Smooth muscle cell (in vitro differentiated cells): ENCODE data around the gene AIFM2. TPM values are rescaled to one million over a fixed set of nuclear protein-coding genes. Genes with fewer than 3 reads are reported as not detected.
"Not testable (repeated sequence)": the region's sequence is repeated elsewhere in the genome, so short reads cannot be mapped to it uniquely, and the experiment has no call there.

Experiments
- DNase-seq: peaks from one replicate; lab custom pipeline; 2025; ENCODE audit not compliant: unreplicated experiment; lab: John Stamatoyannopoulos, UW
- H2AFZ ChIP-seq: fragments of 200-600 bp; sonication (generic); 2 replicates; pipeline ENCODE4 v1.6.0; 2016; ENCODE audit warnings: antibody characterized with exemption, low read depth, mild to moderate bottlenecking
- H3F3A ChIP-seq: fragments of 200-600 bp; sonication (generic); 2 replicates; pipeline ENCODE4 v1.6.0; 2017; ENCODE audit warnings: antibody characterized with exemption, low read depth
- H3K27ac ChIP-seq: fragments of 200-600 bp; sonication (generic); 2 replicates; pipeline ENCODE4 v1.5.1; 2016; ENCODE audit warnings: low read depth, mild to moderate bottlenecking
- H3K27me3 ChIP-seq: fragments of 200-600 bp; sonication (generic); 2 replicates; pipeline ENCODE4 v1.6.1; 2016; ENCODE audit warnings: low read depth, mild to moderate bottlenecking
- H3K36me3 ChIP-seq: fragments of 200-600 bp; sonication (generic); 2 replicates; pipeline ENCODE4 v1.5.1; 2016; ENCODE audit warnings: low read depth
- H3K4me1 ChIP-seq: fragments of 200-600 bp; sonication (generic); 2 replicates; pipeline ENCODE4 v1.5.1; 2016; ENCODE audit warnings: low read depth
- H3K4me2 ChIP-seq: fragments of 200-600 bp; sonication (generic); 2 replicates; pipeline ENCODE4 v1.6.0; 2016; ENCODE audit warnings: mild to moderate bottlenecking
- H3K4me3 ChIP-seq: fragments of 200-600 bp; sonication (generic); 2 replicates; pipeline ENCODE4 v1.5.1; 2016; ENCODE audit warnings: mild to moderate bottlenecking
- H3K79me2 ChIP-seq: fragments of 200-600 bp; sonication (generic); 2 replicates; pipeline ENCODE4 v1.6.0; 2016; ENCODE audit warnings: low read depth, mild to moderate bottlenecking
- H3K9ac ChIP-seq: fragments of 200-600 bp; sonication (generic); 2 replicates; pipeline ENCODE4 v1.6.0; 2016; ENCODE audit warnings: low read depth
- H3K9me3 ChIP-seq: fragments of 200-600 bp; sonication (generic); replicated peaks from 2 replicates; pipeline ENCODE4 v1.5.1; 2016; ENCODE audit warnings: low read depth
- H4K20me1 ChIP-seq: fragments of 200-600 bp; sonication (generic); 2 replicates; pipeline ENCODE4 v1.6.0; 2016; ENCODE audit warnings: low read depth
- WGBS: methylation state at CpG from one replicate; pipeline ENCODE4 v1.1.7; 2016; ENCODE audit warnings: low lambda C conversion rate; 5-methylcytosine and 5-hydroxymethylcytosine counted together
- polyA plus RNA-seq: library from polyadenylated mRNA; unstranded; fragments of >200 nt; fragmentation: Nextera tagmentation; extraction: Ambion mirVana; gene quantifications from 2 replicates; pipeline ENCODE4 v1.2.1, GENCODE V29; 2016
- total RNA-seq: library from RNA; depleted of rRNA; stranded (reverse); fragments of >200 nt; gene quantifications from 2 replicates; pipeline ENCODE4 v1.2.3, GENCODE V29; 2014
- TF ChIP-seq, protein P1 (sequence below): fragments of 200-600 bp; sonication (generic); IDR thresholded peaks from 2 replicates; pipeline ENCODE4 v1.5.1; 2017; ENCODE audit warnings: borderline replicate concordance, mild to moderate bottlenecking, antibody characterized with exemption; ENCODE audit not compliant: insufficient read depth, poor library complexity, severe bottlenecking

The AIFM2 gene
- total RNA-seq: 2.1 and 2.2 TPM in 2 replicates
- polyA plus RNA-seq: 3.6 and 4.4 TPM in 2 replicates

DNA sequence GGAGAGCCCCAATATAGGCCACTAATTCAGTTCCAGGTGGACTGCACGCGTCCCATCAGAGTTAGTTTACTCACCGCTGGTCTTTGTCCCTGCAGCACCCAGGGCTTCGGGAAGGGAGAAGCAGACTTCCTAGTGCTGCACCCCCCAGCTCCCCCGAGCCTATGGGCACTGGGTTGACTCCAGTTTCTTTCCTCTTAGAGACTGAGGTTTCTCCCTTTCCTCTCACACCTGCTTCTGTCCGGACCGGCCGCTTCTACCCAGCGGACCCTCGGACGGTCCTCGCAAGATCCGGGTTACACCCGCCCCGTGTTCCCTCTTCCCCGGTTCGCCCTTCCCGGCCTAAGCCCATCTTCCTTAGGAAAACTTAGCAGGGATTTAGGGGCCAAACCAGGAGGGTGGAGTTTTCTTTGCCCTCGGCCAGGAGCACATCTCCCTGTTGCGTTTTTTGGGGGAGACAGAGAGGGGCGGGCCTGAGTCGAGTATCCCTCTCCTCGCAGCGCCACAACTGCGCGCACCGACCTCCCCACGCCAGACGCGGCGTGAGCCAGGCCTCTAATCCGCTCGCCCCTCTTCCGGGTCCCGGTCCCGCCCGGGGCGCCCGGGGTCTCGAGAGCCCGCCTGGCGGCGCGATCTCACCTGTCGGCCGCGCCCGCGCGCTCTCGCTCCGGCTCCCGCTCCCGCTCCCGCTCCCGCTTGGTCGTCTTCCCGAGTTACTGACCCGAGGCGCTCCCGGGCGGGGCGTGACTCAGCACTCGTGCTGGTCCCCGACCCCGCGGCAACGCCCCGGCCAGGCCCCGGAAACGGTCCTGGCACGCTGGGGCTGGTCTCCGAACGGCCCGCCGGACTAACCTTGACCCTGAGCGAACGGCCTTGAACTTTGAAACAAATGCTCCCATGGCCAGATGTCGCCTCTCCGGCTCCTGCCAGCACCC is at the start of gene AIFM2:
Gene AIFM2 (minus strand): TSS at position 728 of the 932 bp plus-strand sequence. CDS start 8,741 bp downstream, outside the sequence.
- WGBS: 13% methylated on average over 49 of the region's 80 CpGs
- TF ChIP-seq, protein P1, sequence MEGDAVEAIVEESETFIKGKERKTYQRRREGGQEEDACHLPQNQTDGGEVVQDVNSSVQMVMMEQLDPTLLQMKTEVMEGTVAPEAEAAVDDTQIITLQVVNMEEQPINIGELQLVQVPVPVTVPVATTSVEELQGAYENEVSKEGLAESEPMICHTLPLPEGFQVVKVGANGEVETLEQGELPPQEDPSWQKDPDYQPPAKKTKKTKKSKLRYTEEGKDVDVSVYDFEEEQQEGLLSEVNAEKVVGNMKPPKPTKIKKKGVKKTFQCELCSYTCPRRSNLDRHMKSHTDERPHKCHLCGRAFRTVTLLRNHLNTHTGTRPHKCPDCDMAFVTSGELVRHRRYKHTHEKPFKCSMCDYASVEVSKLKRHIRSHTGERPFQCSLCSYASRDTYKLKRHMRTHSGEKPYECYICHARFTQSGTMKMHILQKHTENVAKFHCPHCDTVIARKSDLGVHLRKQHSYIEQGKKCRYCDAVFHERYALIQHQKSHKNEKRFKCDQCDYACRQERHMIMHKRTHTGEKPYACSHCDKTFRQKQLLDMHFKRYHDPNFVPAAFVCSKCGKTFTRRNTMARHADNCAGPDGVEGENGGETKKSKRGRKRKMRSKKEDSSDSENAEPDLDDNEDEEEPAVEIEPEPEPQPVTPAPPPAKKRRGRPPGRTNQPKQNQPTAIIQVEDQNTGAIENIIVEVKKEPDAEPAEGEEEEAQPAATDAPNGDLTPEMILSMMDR: no peak

DNA sequence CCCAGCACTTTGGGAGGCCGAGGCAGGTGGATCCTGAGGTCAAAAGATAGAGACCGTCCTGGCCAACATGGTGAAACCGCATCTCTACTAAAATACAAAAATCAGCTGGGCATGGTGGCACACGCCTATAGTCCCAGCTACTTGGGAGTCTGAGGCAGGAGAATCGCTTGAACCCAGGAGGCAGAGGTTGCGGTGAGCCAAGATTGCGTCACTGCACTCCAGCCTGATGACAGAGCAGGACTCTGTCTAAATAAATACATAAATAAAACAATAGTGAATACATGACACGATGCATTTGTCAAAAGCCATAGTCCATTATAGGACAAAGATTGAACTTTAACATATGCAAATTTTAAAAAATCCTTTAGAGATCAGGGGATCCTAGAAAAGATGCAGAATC is 46.6 kb upstream of the AIFM2 start:
- H3K27me3 ChIP-seq: peaks cover 18% of the 10 kb centered on the region
- H3K36me3 ChIP-seq, H3K9ac ChIP-seq, H3K4me3 ChIP-seq, H2AFZ ChIP-seq, H3K4me2 ChIP-seq, H3F3A ChIP-seq, DNase-seq, H3K79me2 ChIP-seq, H3K27ac ChIP-seq, H4K20me1 ChIP-seq, H3K9me3 ChIP-seq, H3K4me1 ChIP-seq: not testable (repeated sequence)
- 97% methylated on average over 8 of the region's 8 CpGs for WGBS

More for the DNA sequence above, at the start of gene AIFM2:
- DNase-seq: peak; percentile 19
- Histone ChIP-seq H3K9ac (peak within 1 kb of the TSS; percentile 72), H3K79me2 (no peaks in the 10 kb centered on the region), H3K27me3 (no peaks in the 10 kb centered on the region), H3K27ac (no peak within 1 kb of the TSS), H3K4me2 (peak within 1 kb of the TSS; percentile 96), H3K36me3 (no peaks in the 10 kb centered on the region), H3K4me3 (peak within 1 kb of the TSS; percentile 67), H3F3A (no peaks in the 10 kb centered on the region), H2AFZ (peak within 1 kb of the TSS; percentile 87), H3K9me3 (no peaks in the 10 kb centered on the region), H4K20me1 (no peaks in the 10 kb centered on the region), H3K4me1 (peaks cover 3% of the 10 kb centered on the region)

DNA sequence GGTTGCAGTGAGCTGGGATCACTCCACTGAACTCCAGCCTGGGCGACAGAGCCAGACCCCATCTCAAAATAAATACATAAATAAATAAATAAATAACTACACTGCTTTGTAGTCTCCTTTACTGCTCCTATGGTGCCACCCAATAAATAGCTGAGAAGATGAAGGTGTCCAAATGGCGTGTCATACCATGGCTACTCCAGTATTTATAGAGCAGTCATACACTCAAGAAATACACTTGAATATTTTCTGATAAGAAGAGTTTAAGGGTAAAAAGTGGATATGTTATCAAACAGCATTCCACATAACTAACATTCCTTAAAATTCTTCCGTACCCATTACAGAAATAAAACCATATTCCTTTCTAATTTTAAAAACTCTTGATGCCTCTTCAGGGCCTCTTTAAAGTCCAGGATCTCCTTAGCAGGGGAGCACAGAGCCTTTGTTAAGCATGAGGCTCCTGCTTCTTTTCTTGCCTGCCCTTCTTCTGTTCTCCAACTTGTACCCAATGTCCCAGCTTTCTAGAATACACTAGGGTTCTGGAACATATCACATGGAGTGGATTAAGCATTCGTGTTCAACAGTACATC is 45.6 kb upstream of the AIFM2 start:
- no peaks in the 10 kb centered on the region for H3F3A ChIP-seq
- no peaks in the 10 kb centered on the region for H3K79me2 ChIP-seq
- H3K27me3 ChIP-seq: peaks cover 10% of the 10 kb centered on the region
- H3K4me3 ChIP-seq: no peak overlapping the region
- no peaks in the 10 kb centered on the region for H4K20me1 ChIP-seq
- TF ChIP-seq, protein P1: no peak
- H3K36me3 ChIP-seq: no peaks in the 10 kb centered on the region
- H2AFZ ChIP-seq: no peak overlapping the region
- H3K4me1 ChIP-seq: no peaks in the 10 kb centered on the region
- no peak for DNase-seq
- H3K9ac ChIP-seq: no peak overlapping the region
- WGBS: 82% methylated on average over 4 of the region's 4 CpGs
- H3K4me2 ChIP-seq: no peak overlapping the region
- H3K9me3 ChIP-seq: no peaks in the 10 kb centered on the region
- no peak overlapping the region for H3K27ac ChIP-seq

DNA sequence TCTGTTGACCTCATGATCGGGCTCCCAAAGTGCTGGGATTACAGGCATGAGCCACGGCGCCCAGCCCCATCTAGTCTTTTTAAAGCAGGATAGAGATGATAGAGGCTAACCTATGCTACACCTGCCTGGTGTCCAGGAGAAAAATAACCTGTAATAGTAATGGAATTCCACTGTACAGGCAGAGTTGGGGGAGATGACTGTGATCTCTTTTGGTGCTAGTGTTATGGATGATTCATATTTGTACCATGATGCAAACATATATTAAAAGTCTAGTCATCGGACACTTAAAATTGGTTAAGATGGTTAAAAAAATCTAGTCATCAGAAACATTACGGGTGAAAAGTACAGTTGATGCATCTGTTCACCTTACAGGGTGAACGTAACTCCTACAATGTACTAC is 43.8 kb upstream of the AIFM2 start:
- TF ChIP-seq, protein P1: no peak
- Histone ChIP-seq H3K36me3 (no peaks in the 10 kb centered on the region), H3K27ac (no peak overlapping the region), H3K79me2 (no peaks in the 10 kb centered on the region), H3K4me2 (no peak overlapping the region), H3K9ac (no peak overlapping the region), H3K4me3 (no peak overlapping the region), H3F3A (no peaks in the 10 kb centered on the region), H3K9me3 (no peaks in the 10 kb centered on the region), H2AFZ (no peak overlapping the region), H3K27me3 (no peaks in the 10 kb centered on the region), H4K20me1 (no peaks in the 10 kb centered on the region), H3K4me1 (no peaks in the 10 kb centered on the region)
- no peak for DNase-seq
- 92% methylated on average over 6 of the region's 6 CpGs for WGBS
